GM12878 (cell line): Measurements from ENCODE around the gene TBC1D28. TPM values are rescaled to one million over a fixed set of nuclear protein-coding genes. Genes with fewer than 3 reads are reported as not detected.
"Not testable (repeated sequence)": the region's sequence is repeated elsewhere in the genome, so short reads cannot be mapped to it uniquely, and the experiment has no call there.

Experiments used
- ATAC-seq: fragments of 200-7000 bp; cut with Tn5 transposase; 3 replicates; pipeline ENCODE4 v1.9.1; 2020; ENCODE audit warnings: mild to moderate bottlenecking, moderate library complexity
- Bru-seq: library from RNA; stranded (reverse); fragments of 400-500 nt; gene quantifications from one replicate; lab custom pipeline; 2021; lab: Mats Ljungman, UMichigan
- BruChase-seq, 2 experiments: library from RNA; stranded (reverse); fragments of 400-500 nt; gene quantifications; one replicate each; lab custom pipeline; 2021; lab: Mats Ljungman, UMichigan
- BruUV-seq: library from RNA; stranded (reverse); fragments of 400-500 nt; replicated peaks from 2 replicates; lab custom pipeline; 2021; lab: Mats Ljungman, UMichigan
- CTCF ChIA-PET: fragments of 300-600 bp; sonication (Branson Sonifier 250); formaldehyde crosslinking; extraction: SDS; loops from one replicate; lab custom pipeline; 2021; ENCODE audit warnings: inconsistent platforms; lab: Yijun Ruan, JAX
- POLR2A ChIA-PET: fragments of 350-600 bp; formaldehyde crosslinking; extraction: SDS; loops from one replicate; lab custom pipeline; 2021; ENCODE audit warnings: inconsistent platforms; lab: Charles Lee
- RAD21 ChIA-PET: fragments of 300-600 bp; sonication (Branson Sonifier 250); formaldehyde crosslinking; loops from one replicate; lab custom pipeline; 2023; ENCODE audit warnings: antibody characterized with exemption; ENCODE audit not compliant: unreplicated experiment; lab: Charles Lee
- SMC1A ChIA-PET: fragments of 300-600 bp; sonication (Branson Sonifier 250); formaldehyde crosslinking; loops from one replicate; lab custom pipeline; 2023; ENCODE audit not compliant: unreplicated experiment, uncharacterized antibody; lab: Charles Lee
- DNase-seq: peaks from one replicate; pipeline ENCODE4 v3.0.0-alpha.2; 2011; ENCODE audit warnings: low read depth, low spot score
- FAIRE-seq: peaks from 3 replicates; lab custom pipeline; 2011; peaks lifted over from hg19 to GRCh38; lab: Jason Lieb, UNC
- H2AFZ ChIP-seq: 2 replicates; pipeline ENCODE4 v1.6.0; 2011; ENCODE audit warnings: low read depth, low read length, control low read depth; ENCODE audit not compliant: control insufficient read depth
- H3K27ac ChIP-seq: 2 replicates; pipeline ENCODE4 v1.5.1; 2011; ENCODE audit warnings: control low read depth; ENCODE audit not compliant: control insufficient read depth, insufficient read depth
- H3K27me3 ChIP-seq, 2 experiments: replicated peaks in 1 of 2; 2 replicates each; pipeline versions ENCODE4 v1.6.0 to v1.6.1; 2011; ENCODE audit warnings: low read length in 1 of 2; ENCODE audit not compliant: control insufficient read depth in 2 of 2, insufficient read depth in 2 of 2
- H3K36me3 ChIP-seq, 2 experiments: 2 replicates each; pipeline ENCODE4 v1.5.1; 2011; ENCODE audit warnings: low read length in 1 of 2; ENCODE audit not compliant: control insufficient read depth in 2 of 2, insufficient read depth in 2 of 2
- H3K4me1 ChIP-seq: 2 replicates; pipeline ENCODE4 v1.6.1; 2011; ENCODE audit warnings: mild to moderate bottlenecking, low read length, moderate library complexity, mixed read lengths; ENCODE audit not compliant: control insufficient read depth, insufficient read depth
- H3K4me2 ChIP-seq: 2 replicates; pipeline ENCODE4 v1.6.0; 2011; ENCODE audit warnings: control low read depth; ENCODE audit not compliant: control insufficient read depth, insufficient read depth
- H3K4me3 ChIP-seq: fragments of 200-600 bp; sonication (generic); 2 replicates; pipeline ENCODE4 v1.5.1; 2016
- H3K79me2 ChIP-seq: 2 replicates; pipeline ENCODE4 v1.6.0; 2011; ENCODE audit warnings: low read length; ENCODE audit not compliant: control insufficient read depth, insufficient read depth
- H3K9ac ChIP-seq: 2 replicates; pipeline ENCODE4 v1.8.0; 2011; ENCODE audit warnings: low read length, control low read depth, mixed read lengths; ENCODE audit not compliant: control insufficient read depth, insufficient read depth
- H3K9me3 ChIP-seq: replicated peaks from 3 replicates; pipeline ENCODE4 v1.5.1; 2011; ENCODE audit warnings: mild to moderate bottlenecking, low read length; ENCODE audit not compliant: control insufficient read depth, insufficient read depth
- H4K20me1 ChIP-seq: 2 replicates; pipeline ENCODE4 v1.6.0; 2011; ENCODE audit not compliant: control insufficient read depth, insufficient read depth
- WGBS: methylation state at CpG from one replicate; pipeline ENCODE4 v1.1.6; 2016; ENCODE audit warnings: low lambda C conversion rate; ENCODE audit not compliant: insufficient replicate concordance, insufficient coverage; ENCODE audit errors: missing lambda C conversion rate; 5-methylcytosine and 5-hydroxymethylcytosine counted together
- in situ Hi-C: fragments of 300-500 bp; cut with MboI; formaldehyde crosslinking; loops from 9 replicates; pipeline ENCODE4 v1.14.3; 2018; ENCODE audit warnings: mixed read lengths
- intact Hi-C: fragments of 100-400 bp; cut with micrococcal nuclease; formaldehyde crosslinking; loops from one replicate; pipeline ENCODE4 v1.14.2; 2022; ENCODE audit not compliant: unreplicated experiment
- long read RNA-seq, 2 experiments: library from polyadenylated mRNA; unstranded; transcript quantifications; one replicate each; pipeline ENCODE4 v2.0.0, GENCODE V29; 2019 to 2020
- polyA minus RNA-seq, 3 experiments: library from RNA; depleted of rRNA, polyadenylated mRNA; stranded (reverse); fragments of >200 nt; gene quantifications; 2 replicates each; pipeline ENCODE4 v1.2.3, GENCODE V29; 2011
- polyA plus RNA-seq, 11 experiments: library from polyadenylated mRNA; depleted of rRNA in 4 of 11; unstranded in 6 of 11; stranded (reverse) in 5 of 11; fragments of >200 nt; fragmentation: Nextera tagmentation in 4 of 11; fragmentation: Illumina TruSeq in 1 of 11; extraction: Ambion mirVana in 4 of 11; extraction: Trizol in 1 of 11; gene quantifications; 1 replicate in 1 of 11; 2 replicates in 10 of 11; pipeline versions ENCODE4 v1.2.1 to v1.2.3, GENCODE V29; 2011 to 2016; ENCODE audit warnings: inconsistent platforms in 2 of 11, missing spikeins in 2 of 11, low read depth in 1 of 11
- total RNA-seq, 4 experiments: library from RNA; depleted of rRNA in 3 of 4; stranded (reverse); fragments of >200 nt in 3 of 4; fragmentation: Illumina TruSeq in 1 of 4; extraction: Trizol in 1 of 4; gene quantifications; 2 replicates each; pipeline versions ENCODE4 v1.2.1 to v1.2.3, GENCODE V29; 2013 to 2021

TBC1D28 gene
- total RNA-seq (2013; cell fraction: nucleolus; rRNA removed), result not detected in 2 replicates
- not detected in 2 replicates for total RNA-seq (2014; rRNA removed)
- not detected in 2 replicates for total RNA-seq (2014; rRNA removed; fragmentation: Illumina TruSeq; extraction: Trizol)
- not detected in 2 replicates for total RNA-seq (2021)
- polyA plus RNA-seq (2011; ENCODE audit: low read depth), result not detected
- polyA plus RNA-seq (2011; rRNA removed), result not detected in 2 replicates
- polyA plus RNA-seq (2011; cell fraction: cytosol; rRNA removed), result not detected in 2 replicates
- not detected in 2 replicates for polyA plus RNA-seq (2011; cell fraction: nucleus; rRNA removed)
- not detected in 2 replicates for polyA plus RNA-seq (2012)
- not detected in 2 replicates for polyA plus RNA-seq (2014; fragmentation: Illumina TruSeq; extraction: Trizol)
- polyA plus RNA-seq (2014; fragmentation: Nextera tagmentation; extraction: Ambion mirVana), result not detected
- polyA plus RNA-seq (2014; rRNA removed), result not detected in 2 replicates
- not detected for polyA plus RNA-seq (2016; fragmentation: Nextera tagmentation; extraction: Ambion mirVana)
- not detected in 2 replicates for polyA minus RNA-seq (2011; rRNA and poly(A)+ RNA removed)
- not detected in 2 replicates for polyA minus RNA-seq (2011; cell fraction: cytosol; rRNA and poly(A)+ RNA removed)
- polyA minus RNA-seq (2011; cell fraction: nucleus; rRNA and poly(A)+ RNA removed), result not detected in 2 replicates
- not detected for Bru-seq, nascent RNA
- percentile 14 among the genes with signal in this experiment for BruChase-seq, experiment 1, labeled RNA remaining after a 6-hour chase
- BruChase-seq, experiment 2, labeled RNA remaining after a 2-hour chase, result percentile 8 among the genes with signal in this experiment
- long read RNA-seq, experiment 1, result 0 reads
- long read RNA-seq, experiment 2, result 0 reads

- SMC1A ChIA-PET, ATAC-seq, POLR2A ChIA-PET, H3K4me2 ChIP-seq, H2AFZ ChIP-seq, H3K79me2 ChIP-seq, H3K36me3 ChIP-seq, H3K27ac ChIP-seq, DNase-seq, H3K4me3 ChIP-seq, FAIRE-seq, H3K9ac ChIP-seq, BruUV-seq, CTCF ChIA-PET, H3K9me3 ChIP-seq, RAD21 ChIA-PET, H4K20me1 ChIP-seq, intact Hi-C loops, in situ Hi-C loops, H3K27me3 ChIP-seq, H3K4me1 ChIP-seq: not testable (repeated sequence)
- WGBS, result 45% methylated on average over 9 of the region's 9 CpGs
Observed at GRCh38 chr17:18644291-18644690, at the start of gene TBC1D28. Gene TBC1D28 (minus strand): TSS chr17:18644391. CDS start chr17:18641352, 3,039 bp downstream.

- H3K9ac ChIP-seq, H3K36me3 ChIP-seq, H4K20me1 ChIP-seq, SMC1A ChIA-PET, CTCF ChIA-PET, H3K4me1 ChIP-seq, H3K27me3 ChIP-seq, H3K79me2 ChIP-seq, intact Hi-C loops, H3K27ac ChIP-seq, H2AFZ ChIP-seq, BruUV-seq, POLR2A ChIA-PET, H3K4me2 ChIP-seq, in situ Hi-C loops, DNase-seq, H3K9me3 ChIP-seq, RAD21 ChIA-PET, H3K4me3 ChIP-seq: not testable (repeated sequence)
- FAIRE-seq (peak; percentile 83), ATAC-seq (peak; percentile 40; the same call in 2 of the 3 replicates)
- 0% methylated on average over 2 of the region's 3 CpGs for WGBS
Observed at GRCh38 chr17:18682668-18683067, 38.5 kb upstream of the TBC1D28 start.
